K562 (cell line): ENCODE data around the gene CHAF1A. TPM values are rescaled to one million over a fixed set of nuclear protein-coding genes. Genes with fewer than 3 reads are reported as not detected.

Experiments
- ARID3B ChIP-seq: fragments of 250-450 bp; sonication (Bioruptor Pico); IDR thresholded peaks from 2 replicates; pipeline ENCODE4 v1.4.0; 2020; ENCODE audit warnings: borderline replicate concordance
- CBX3 ChIP-seq, 2 experiments: IDR thresholded peaks; 1 replicate in 1 of 2; 2 replicates in 1 of 2; pipeline ENCODE4 v1.6.1; 2012; ENCODE audit warnings: inconsistent platforms in 2 of 2, low read length in 2 of 2, borderline replicate concordance in 1 of 2, control low read depth in 1 of 2
- CHAMP1 ChIP-seq: fragments of 450-650 bp; IDR thresholded peaks from 2 replicates; pipeline ENCODE4 v1.6.1; 2016; ENCODE audit warnings: mild to moderate bottlenecking
- COPS2 ChIP-seq: fragments of 450-650 bp; conservative IDR thresholded peaks from 2 replicates; pipeline ENCODE4 v1.6.1; 2016; ENCODE audit warnings: mild to moderate bottlenecking, moderate library complexity
- ELF2 ChIP-seq: fragments of 250-450 bp; sonication (Bioruptor Pico); IDR thresholded peaks from 2 replicates; pipeline ENCODE4 v1.5.0; 2021; ENCODE audit warnings: mild to moderate bottlenecking
- GATAD2A ChIP-seq: fragments of 450-650 bp; IDR thresholded peaks from 2 replicates; pipeline ENCODE4 v1.6.1; 2017
- GTF2B ChIP-seq: IDR thresholded peaks from 2 replicates; pipeline ENCODE4 v1.6.1; 2011; ENCODE audit not compliant: insufficient read length; ENCODE audit errors: extremely low read depth
- HDGF ChIP-seq: fragments of 450-650 bp; IDR thresholded peaks from 2 replicates; pipeline ENCODE4 v1.6.1; 2016
- HNRNPL ChIP-seq: fragments of 200-400 bp; formaldehyde crosslinking; IDR thresholded peaks from 2 replicates; pipeline ENCODE4 v1.6.1; 2017; ENCODE audit warnings: low read depth, mild to moderate bottlenecking, low read length
- LARP7 ChIP-seq: fragments of 450-650 bp; IDR thresholded peaks from 2 replicates; pipeline ENCODE4 v1.6.1; 2016
- MAFG ChIP-seq: fragments of 450-650 bp; conservative IDR thresholded peaks from 2 replicates; pipeline ENCODE4 v1.6.1; 2016; ENCODE audit warnings: missing genetic modification characterization, missing compliant biosample characterization
- MCM5 ChIP-seq: fragments of 450-650 bp; IDR thresholded peaks from 2 replicates; pipeline ENCODE4 v1.6.1; 2016; ENCODE audit warnings: low read depth
- NFE2L1 ChIP-seq: fragments of 450-650 bp; IDR thresholded peaks from 2 replicates; pipeline ENCODE4 v1.6.1; 2016; ENCODE audit warnings: missing genetic modification characterization, low read depth, mild to moderate bottlenecking, missing compliant biosample characterization, moderate library complexity, borderline replicate concordance
- NRF1 ChIP-seq, 2 experiments: fragments of 450-650 bp; IDR thresholded peaks in 1 of 2; conservative IDR thresholded peaks in 1 of 2; 2 replicates each; pipeline ENCODE4 v1.6.1; 2014; ENCODE audit warnings: mild to moderate bottlenecking in 2 of 2
- PHB ChIP-seq: fragments of 250-450 bp; sonication (Bioruptor Pico); IDR thresholded peaks from 2 replicates; pipeline ENCODE4 v1.5.0; 2021
- PHTF2 ChIP-seq: fragments of 250-450 bp; sonication (Bioruptor Pico); IDR thresholded peaks from 2 replicates; pipeline ENCODE4 v1.5.0; 2021; ENCODE audit warnings: mild to moderate bottlenecking
- RFX1 ChIP-seq: fragments of 450-650 bp; IDR thresholded peaks from 2 replicates; pipeline ENCODE4 v1.6.1; 2016; ENCODE audit warnings: mild to moderate bottlenecking, moderate library complexity
- SIN3A ChIP-seq, 2 experiments: fragments of 150-350 bp in 1 of 2; IDR thresholded peaks; 2 replicates each; pipeline ENCODE4 v1.6.1; 2011 to 2016; ENCODE audit warnings: borderline replicate concordance in 2 of 2, low read depth in 2 of 2, low read length in 2 of 2, mild to moderate bottlenecking in 2 of 2, moderate library complexity in 2 of 2; ENCODE audit not compliant: control insufficient read depth in 1 of 2
- SMAD4 ChIP-seq: fragments of 250-450 bp; sonication (Bioruptor Pico); conservative IDR thresholded peaks from 2 replicates; pipeline ENCODE4 v1.8.0; 2021; ENCODE audit warnings: inconsistent platforms, mild to moderate bottlenecking, moderate library complexity
- SNAPC5 ChIP-seq: fragments of 250-450 bp; sonication (Bioruptor Pico); IDR thresholded peaks from 2 replicates; pipeline ENCODE4 v1.8.0; 2021; ENCODE audit warnings: moderate library complexity, mild to moderate bottlenecking, inconsistent platforms
- TRIM24 ChIP-seq, 2 experiments: fragments of 450-650 bp; IDR thresholded peaks; 2 replicates each; pipeline ENCODE4 v1.6.1; 2016
- ZNF184 ChIP-seq: sonication (generic); formaldehyde crosslinking; IDR thresholded peaks from 2 replicates; pipeline ENCODE4 v1.5.0; 2020; ENCODE audit warnings: missing genetic modification reagents
- ZNF212 ChIP-seq: fragments of 450-650 bp; formaldehyde crosslinking; IDR thresholded peaks from 2 replicates; pipeline ENCODE4 v1.4.0; 2020; ENCODE audit warnings: mild to moderate bottlenecking
- ZNF239 ChIP-seq: fragments of 250-450 bp; sonication (Bioruptor Pico); IDR thresholded peaks from 2 replicates; pipeline ENCODE4 v1.4.0; 2020; ENCODE audit warnings: mild to moderate bottlenecking
- ZNF507 ChIP-seq: conservative IDR thresholded peaks from 2 replicates; pipeline ENCODE4 v1.6.1; 2017; ENCODE audit warnings: missing genetic modification characterization, missing compliant biosample characterization
- ZNF583 ChIP-seq: fragments of 250-450 bp; sonication (Bioruptor Pico); IDR thresholded peaks from 2 replicates; pipeline ENCODE4 v1.4.0; 2020
- ZNF766 ChIP-seq: fragments of 200-800 bp; sonication (Bioruptor generic); conservative IDR thresholded peaks from 2 replicates; pipeline ENCODE4 v1.6.1; 2016; ENCODE audit warnings: missing genetic modification characterization, missing compliant biosample characterization
- polyA plus RNA-seq, 8 experiments: library from polyadenylated mRNA; depleted of rRNA in 4 of 8; stranded (reverse) in 5 of 8; unstranded in 3 of 8; fragments of >200 nt; fragmentation: Nextera tagmentation in 2 of 8; fragmentation: Illumina TruSeq in 1 of 8; extraction: Ambion mirVana in 2 of 8; extraction: Trizol in 1 of 8; gene quantifications; 2 replicates each; pipeline versions ENCODE4 v1.2.1 to v1.2.3, GENCODE V29; 2011 to 2014; ENCODE audit warnings: inconsistent platforms in 1 of 8, missing spikeins in 1 of 8
- total RNA-seq, 7 experiments: library from RNA; depleted of rRNA in 6 of 7; stranded (reverse); fragments of >200 nt in 6 of 7; fragmentation: Illumina TruSeq in 2 of 7; extraction: Trizol in 2 of 7; gene quantifications; 2 replicates each; pipeline versions ENCODE4 v1.2.1 to v1.2.3, GENCODE V29; 2011 to 2021; ENCODE audit warnings: low replicate concordance in 1 of 7

Gene CHAF1A
- total and polyA plus RNA-seq, 9 of the 15 experiments (the other 6 are each of a cell fraction or from before 2014, with no cell fraction given): 1.6 to 86.9 (median 45.2) TPM

GRCh38 chr19:4402171-4403004 lies at the start of gene CHAF1A (continued):
- TF ChIP-seq SNAPC5: no peak
- TF ChIP-seq ELF2 (CRISPR knock-in tag): no peak
- TF ChIP-seq LARP7: no peak
- no peak for TF ChIP-seq COPS2
- TF ChIP-seq TRIM24 (IDR thresholded peaks at IDR 0.05): no peak
- peak; percentile 77 for TF ChIP-seq SMAD4 (CRISPR knock-in tag)
- TF ChIP-seq SIN3A (IDR thresholded peaks at IDR 0.05; ENCODE audit: borderline replicate concordance in 2 of 2, control insufficient read depth in 1 of 2, low read depth in 2 of 2, low read length in 2 of 2): peak in 1 of 2 experiments; percentile 4; a peak in 2 of 4 replicates
- no peak for TF ChIP-seq GTF2B
- no peak for TF ChIP-seq ZNF212
- TF ChIP-seq ZNF239 (CRISPR knock-in tag): no peak
- TF ChIP-seq NRF1 (conservative IDR thresholded peaks at IDR 0.05 in 1 of 2, IDR thresholded peaks at IDR 0.05 in 1 of 2): peak; percentile 78 to 82
- TF ChIP-seq MCM5: no peak
- TF ChIP-seq CHAMP1: no peak
- no peak for TF ChIP-seq ZNF583
- TF ChIP-seq PHTF2 (CRISPR knock-in tag): no peak
- TF ChIP-seq ZNF507: no peak
- TF ChIP-seq ZNF766: no peak
- no peak for TF ChIP-seq NFE2L1 (tag)
- no peak for TF ChIP-seq ARID3B
- no peak for TF ChIP-seq ZNF184 (CRISPR knock-in tag)
- TF ChIP-seq HNRNPL: no peak
- TF ChIP-seq GATAD2A: no peak
- TF ChIP-seq PHB (CRISPR knock-in tag): no peak
- TF ChIP-seq RFX1: no peak
- TF ChIP-seq MAFG (tag): no peak
- no peak for TF ChIP-seq HDGF
- TF ChIP-seq CBX3 (IDR thresholded peaks at IDR 0.05; ENCODE audit: borderline replicate concordance in 1 of 2, low read length in 2 of 2): no peak
